Measurements from ENCODE around the gene PTPRA.
"Not testable (repeated sequence)": the region's sequence is repeated elsewhere in the genome, so short reads cannot be mapped to it uniquely, and the experiment has no call there.

The PTPRA gene

GRCh38 chr20:3045816-3046676 lies 172.8 kb downstream of the PTPRA start, which contains the start of gene MRPS26:
Gene MRPS26 (plus strand): TSS chr20:3046052. CDS start chr20:3046069, 17 bp downstream.
- peak; percentile 83 for DNase-seq

- no peak for DNase-seq
Measured at GRCh38 chr20:3046677-3047462, 173.6 kb downstream of the PTPRA start.

- DNase-seq = no peak
Measured at GRCh38 chr20:3047486-3048419, 174.5 kb downstream of the PTPRA start.

- DNase-seq = no peak
Measured at GRCh38 chr20:3051385-3052019, 178.2 kb downstream of the PTPRA start.

- DNase-seq = no peak
Measured at GRCh38 chr20:3059489-3059888, 186.2 kb downstream of the PTPRA start.

- not testable (repeated sequence) for DNase-seq
Measured at GRCh38 chr20:3064119-3064518, 190.8 kb downstream of the PTPRA start.

- DNase-seq = no peak
Measured at GRCh38 chr20:3067139-3068014, 194.1 kb downstream of the PTPRA start.

GRCh38 chr20:3068075-3068474 lies 194.8 kb downstream of the PTPRA start:
- DNase-seq = no peak

- no peak for DNase-seq
Measured at GRCh38 chr20:3068986-3069900, 196.0 kb downstream of the PTPRA start.

- no peak for DNase-seq
Measured at GRCh38 chr20:3070725-3071124, 197.4 kb downstream of the PTPRA start.

- no peak for DNase-seq
Measured at GRCh38 chr20:3071266-3071609, 198.0 kb downstream of the PTPRA start.

- DNase-seq = peak; percentile 74
Measured at GRCh38 chr20:3071610-3072529, 198.6 kb downstream of the PTPRA start, which contains the start of gene OXT. Gene OXT (plus strand): TSS chr20:3071620. CDS start chr20:3071656, 36 bp downstream.

GRCh38 chr20:3072530-3073250 lies 199.4 kb downstream of the PTPRA start:
- DNase-seq = no peak

- DNase-seq = not testable (repeated sequence)
Measured at GRCh38 chr20:3073251-3073643, 200.0 kb downstream of the PTPRA start.

GRCh38 chr20:3074812-3075211 lies 201.5 kb downstream of the PTPRA start:
- DNase-seq = no peak

GRCh38 chr20:3075315-3075714 lies 202.0 kb downstream of the PTPRA start:
- not testable (repeated sequence) for DNase-seq

- DNase-seq = no peak
Measured at GRCh38 chr20:3077618-3078134, 204.4 kb downstream of the PTPRA start.

GRCh38 chr20:3080939-3081388 lies 207.7 kb downstream of the PTPRA start:
- DNase-seq = no peak

Measured in activated naive CD4-positive, alpha-beta T cell treated with Interleukin-2 at 50 U/mL for 16 hours (primary cell).